ENCODE measurements around the gene ANKIB1.
"Not testable (repeated sequence)": the region's sequence is repeated elsewhere in the genome, so short reads cannot be mapped to it uniquely, and the experiment has no call there.

The ANKIB1 gene

DNA sequence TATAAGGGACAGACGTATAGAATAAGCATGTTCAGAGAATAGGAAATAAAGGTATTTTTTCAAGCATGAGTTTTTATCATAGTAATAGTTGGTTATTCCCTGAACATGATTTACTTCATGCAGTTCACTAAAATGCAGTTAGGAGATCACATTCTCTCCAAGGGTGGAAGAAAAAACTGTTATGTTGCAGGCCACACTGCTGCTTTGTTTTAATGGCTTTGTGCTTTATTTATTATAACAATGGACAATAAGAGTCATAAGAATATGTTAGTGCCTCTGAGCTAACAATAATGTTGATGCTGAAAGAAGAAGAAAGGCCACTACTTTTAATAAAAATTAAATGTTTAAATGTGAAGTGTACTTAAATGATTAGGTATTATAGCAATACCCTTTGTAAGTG lies 123.0 kb downstream of the ANKIB1 start:
- DNase-seq = no peak
- Mint-ChIP-seq H3K9me3 (no peaks in the 10 kb centered on the region), H3K4me1 (ENCODE audit: low read depth) (no peaks in the 10 kb centered on the region), H3K27ac (no peak overlapping the region), H3K27me3 (no peaks in the 10 kb centered on the region), H3K4me3 (no peak overlapping the region), H3K36me3 (ENCODE audit: low read depth) (peaks cover 47% of the 10 kb centered on the region)

DNA sequence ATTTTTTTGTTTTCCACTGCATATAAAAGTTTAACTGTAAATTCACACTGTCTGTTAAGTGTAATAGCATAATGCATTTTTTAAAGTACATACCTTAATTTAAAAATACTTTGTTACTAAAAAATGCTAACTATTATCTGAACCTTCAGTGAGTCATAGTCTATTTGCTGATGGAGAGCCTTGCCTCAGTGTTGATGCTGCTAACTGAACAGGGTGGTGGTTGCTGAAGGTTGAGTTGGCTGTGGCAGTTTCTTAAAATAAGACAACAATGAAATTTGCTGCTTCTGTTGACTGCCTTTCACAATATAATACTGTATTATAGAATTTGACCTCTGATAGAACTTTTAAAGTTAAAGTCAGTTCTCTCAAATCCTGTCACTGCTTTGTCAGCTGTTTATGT lies 129.2 kb downstream of the ANKIB1 start:
- Mint-ChIP-seq H3K36me3 (ENCODE audit: low read depth) (peaks cover 63% of the 10 kb centered on the region), H3K4me1 (ENCODE audit: low read depth) (no peaks in the 10 kb centered on the region), H3K4me3 (no peak overlapping the region), H3K27me3 (no peaks in the 10 kb centered on the region), H3K9me3 (no peaks in the 10 kb centered on the region), H3K27ac (no peak overlapping the region)
- DNase-seq = no peak

DNA sequence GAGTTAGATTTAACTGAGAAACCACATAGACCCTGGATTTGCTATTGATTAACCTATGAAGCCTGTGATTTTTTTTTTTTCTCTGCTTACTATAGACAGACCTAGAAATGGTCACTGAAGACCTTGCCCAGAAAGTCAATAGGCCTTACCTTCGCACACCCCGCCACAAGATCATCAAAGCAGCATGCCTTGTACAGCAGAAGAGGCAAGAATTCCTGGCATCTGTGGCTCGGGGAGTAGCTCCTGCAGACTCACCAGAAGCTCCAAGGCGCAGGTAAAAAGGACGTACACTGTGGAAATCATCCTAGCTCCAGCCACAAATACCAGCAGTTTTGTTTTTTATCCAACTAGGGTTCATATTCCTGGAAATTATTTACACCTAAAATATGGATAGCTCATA lies 145.3 kb downstream of the ANKIB1 start:
- H3K27ac Mint-ChIP-seq = no peak overlapping the region
- DNase-seq = no peak
- no peaks in the 10 kb centered on the region for H3K9me3 Mint-ChIP-seq
- H3K36me3 Mint-ChIP-seq (ENCODE audit: low read depth) = peaks cover 54% of the 10 kb centered on the region
- no peaks in the 10 kb centered on the region for H3K4me1 Mint-ChIP-seq (ENCODE audit: low read depth)
- H3K27me3 Mint-ChIP-seq = no peaks in the 10 kb centered on the region
- H3K4me3 Mint-ChIP-seq = no peak overlapping the region

DNA sequence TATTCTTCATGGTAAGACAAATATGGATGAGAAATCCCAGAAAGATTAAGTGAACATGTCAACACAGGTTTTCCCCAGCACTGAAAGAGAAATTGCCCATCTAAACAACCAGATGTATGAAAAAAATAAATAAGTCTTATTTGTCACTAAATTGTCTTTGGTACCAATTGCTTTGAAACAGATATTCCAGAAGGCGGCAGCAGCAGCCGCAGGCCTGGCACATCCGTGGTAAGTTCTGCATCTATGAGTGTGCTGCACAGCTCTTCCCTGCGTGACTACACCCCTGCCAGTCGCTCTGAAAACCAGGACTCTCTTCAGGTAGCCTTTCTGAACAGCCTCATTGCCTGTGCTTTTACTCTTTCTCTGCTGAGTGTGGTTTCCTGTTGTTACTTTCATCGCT lies 151.8 kb downstream of the ANKIB1 start:
- no peak overlapping the region for H3K27ac Mint-ChIP-seq
- no peaks in the 10 kb centered on the region for H3K9me3 Mint-ChIP-seq
- peaks cover 51% of the 10 kb centered on the region for H3K36me3 Mint-ChIP-seq (ENCODE audit: low read depth)
- no peak overlapping the region for H3K4me3 Mint-ChIP-seq
- no peak for DNase-seq
- peaks cover 1% of the 10 kb centered on the region for H3K4me1 Mint-ChIP-seq (ENCODE audit: low read depth)
- H3K27me3 Mint-ChIP-seq = no peaks in the 10 kb centered on the region

DNA sequence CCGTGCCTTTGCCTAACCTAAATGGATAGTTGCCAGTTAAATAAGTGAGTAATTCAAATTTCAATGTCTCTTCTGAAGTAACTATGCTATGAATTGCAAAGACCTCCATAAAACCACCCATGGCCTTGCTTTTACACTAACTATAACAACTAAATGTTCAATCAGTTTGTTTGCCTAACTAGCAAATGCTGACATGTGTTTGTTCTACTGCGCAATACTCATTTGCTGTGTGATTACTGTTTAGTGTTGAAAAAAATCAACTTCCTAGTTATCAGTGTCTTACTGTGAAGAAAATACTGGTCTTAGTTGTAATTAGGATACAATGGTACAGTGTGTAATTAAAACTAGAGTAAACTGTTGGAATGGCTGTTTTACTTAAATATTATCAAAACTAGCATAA lies 154.2 kb downstream of the ANKIB1 start:
- no peak for DNase-seq
- Mint-ChIP-seq H3K36me3 (ENCODE audit: low read depth) (peaks cover 47% of the 10 kb centered on the region), H3K4me1 (ENCODE audit: low read depth) (peaks cover 20% of the 10 kb centered on the region), H3K9me3 (no peaks in the 10 kb centered on the region), H3K27me3 (no peaks in the 10 kb centered on the region), H3K4me3 (no peak overlapping the region), H3K27ac (no peak overlapping the region)

DNA sequence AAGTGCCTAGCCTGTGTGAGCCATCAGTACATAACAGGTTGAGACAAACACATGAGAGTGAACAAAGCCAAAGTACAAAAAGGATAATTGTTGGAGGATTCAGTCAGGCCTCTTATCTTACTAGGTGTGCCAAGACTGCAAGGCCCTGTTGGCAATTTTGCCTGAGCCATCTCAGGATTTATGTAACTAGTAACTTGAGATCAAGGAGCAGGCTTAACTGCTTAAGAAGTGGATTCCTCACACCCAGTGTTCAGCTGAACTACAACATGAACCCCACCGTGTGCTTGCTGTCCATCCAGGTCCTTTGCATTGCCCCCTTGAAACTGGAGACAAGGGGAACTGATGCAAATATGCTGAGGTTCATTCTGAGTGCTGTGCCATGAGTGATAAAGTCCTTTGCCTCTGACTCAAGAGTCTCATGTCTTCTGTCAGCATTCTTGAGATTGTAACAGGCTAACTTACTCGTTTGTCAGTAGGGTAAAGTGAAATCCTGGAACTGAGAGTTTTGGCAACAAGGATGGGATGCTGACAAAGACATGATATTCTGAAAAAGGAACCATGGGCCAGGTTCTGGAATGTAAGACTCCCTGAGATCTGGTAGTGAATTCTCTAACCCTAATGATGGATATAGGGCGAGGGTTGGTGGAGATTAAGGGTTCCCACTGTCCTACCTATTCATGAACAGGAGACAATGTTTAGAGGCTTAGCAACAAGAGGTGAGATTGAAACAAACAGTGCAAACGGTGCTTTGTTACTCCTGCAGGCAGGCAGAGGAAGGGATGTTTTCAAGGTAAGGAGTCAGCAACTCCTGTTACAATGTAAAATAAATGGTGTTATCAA lies 157.4 kb downstream of the ANKIB1 start:
- Mint-ChIP-seq H3K27ac (no peak overlapping the region), H3K4me1 (ENCODE audit: low read depth) (peaks cover 20% of the 10 kb centered on the region)
- DNase-seq = no peak

DNA sequence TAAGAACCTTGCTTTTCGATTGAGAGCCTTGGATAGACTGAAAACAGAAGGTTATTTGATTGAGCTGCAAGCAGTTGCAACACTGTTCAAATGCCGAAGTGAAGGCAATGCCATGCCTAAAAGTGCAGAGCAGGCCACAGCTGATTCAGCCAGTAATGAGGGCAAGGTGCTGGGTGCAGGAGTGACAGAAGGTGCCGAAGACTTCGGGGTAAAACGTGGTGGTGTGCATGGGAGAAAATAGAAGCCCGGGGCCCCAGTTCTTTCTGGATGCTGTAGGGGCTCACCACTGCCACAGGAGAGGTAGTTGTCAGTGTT lies 157.9 kb downstream of the ANKIB1 start:
- Mint-ChIP-seq H3K27me3 (no peaks in the 10 kb centered on the region), H3K9me3 (no peaks in the 10 kb centered on the region), H3K36me3 (ENCODE audit: low read depth) (peaks cover 18% of the 10 kb centered on the region), H3K4me1 (ENCODE audit: low read depth) (peaks cover 20% of the 10 kb centered on the region), H3K27ac (peak overlapping the region; percentile 71), H3K4me3 (no peak overlapping the region)
- no peak for DNase-seq

More for the DNA sequence above, 157.4 kb downstream of the ANKIB1 start:
- Mint-ChIP-seq H3K4me3 (no peak overlapping the region), H3K36me3 (ENCODE audit: low read depth) (peaks cover 24% of the 10 kb centered on the region), H3K9me3 (no peaks in the 10 kb centered on the region), H3K27me3 (no peaks in the 10 kb centered on the region)

DNA sequence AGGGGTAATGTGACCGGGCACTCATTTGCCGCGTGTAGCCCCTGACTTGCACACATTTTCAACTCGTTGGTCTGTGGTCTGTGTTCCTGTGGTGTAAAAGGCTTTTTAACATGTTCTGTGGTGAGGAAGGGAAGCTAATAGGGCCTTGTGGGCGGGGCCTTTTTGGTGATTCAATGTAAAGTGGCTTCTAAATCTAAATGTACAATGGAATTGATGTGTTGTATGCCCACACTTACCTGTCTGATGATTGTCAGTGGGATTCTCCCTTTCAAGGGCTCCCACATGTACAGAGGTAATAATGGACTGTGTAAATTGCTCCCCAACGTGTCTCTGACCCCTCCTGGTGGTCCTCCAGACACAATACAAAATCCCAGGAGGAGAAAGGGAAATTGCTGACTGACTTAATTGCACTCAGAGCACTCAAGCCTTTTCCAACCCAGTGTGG lies 158.4 kb downstream of the ANKIB1 start:
- no peak for DNase-seq
- Mint-ChIP-seq H3K4me1 (ENCODE audit: low read depth) (peaks cover 20% of the 10 kb centered on the region), H3K27me3 (no peaks in the 10 kb centered on the region), H3K36me3 (ENCODE audit: low read depth) (peaks cover 14% of the 10 kb centered on the region), H3K27ac (peak overlapping the region; percentile 71), H3K9me3 (no peaks in the 10 kb centered on the region), H3K4me3 (no peak overlapping the region)

DNA sequence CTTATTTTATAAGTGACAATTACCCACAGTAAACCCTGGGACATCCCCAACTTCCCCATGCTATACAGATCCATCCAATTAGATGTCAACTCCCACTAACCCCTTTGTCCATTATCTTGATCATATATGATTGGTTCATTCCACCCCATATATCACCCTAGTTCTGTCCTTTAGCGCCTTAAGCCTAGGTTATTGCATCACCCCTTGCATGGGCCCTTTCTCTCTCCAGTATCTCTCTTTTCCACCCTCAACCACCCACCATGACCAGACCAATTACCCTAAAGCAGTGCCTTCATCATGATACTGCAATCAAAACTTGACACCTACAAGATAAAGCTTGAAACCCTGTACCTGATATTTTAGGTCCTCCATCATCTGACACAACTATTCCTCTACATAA lies 163.6 kb downstream of the ANKIB1 start:
- no peak overlapping the region for H3K27ac Mint-ChIP-seq
- peaks cover 21% of the 10 kb centered on the region for H3K27me3 Mint-ChIP-seq
- peaks cover 2% of the 10 kb centered on the region for H3K4me1 Mint-ChIP-seq (ENCODE audit: low read depth)
- no peaks in the 10 kb centered on the region for H3K9me3 Mint-ChIP-seq
- no peak for DNase-seq
- H3K4me3 Mint-ChIP-seq = no peak overlapping the region
- H3K36me3 Mint-ChIP-seq (ENCODE audit: low read depth) = no peaks in the 10 kb centered on the region

DNA sequence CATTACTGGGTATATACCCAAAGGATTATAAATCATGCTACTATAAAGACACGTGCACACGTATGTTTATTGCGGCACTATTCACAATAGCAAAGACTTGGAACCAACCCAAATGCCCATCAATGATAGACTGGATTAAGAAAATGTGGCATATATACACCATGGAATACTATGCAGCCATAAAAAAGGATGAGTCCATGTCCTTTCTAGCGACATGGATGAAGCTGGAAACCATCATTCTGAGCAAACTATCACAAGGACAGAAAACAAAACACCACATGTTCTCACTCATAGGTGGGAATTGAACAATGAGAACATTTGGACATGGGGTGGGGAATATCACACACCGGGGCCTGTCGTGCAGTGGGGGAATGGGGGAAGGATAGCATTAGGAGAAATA lies 164.4 kb downstream of the ANKIB1 start:
- not testable (repeated sequence) for H3K4me3 Mint-ChIP-seq; H3K27ac Mint-ChIP-seq; H3K36me3 Mint-ChIP-seq (ENCODE audit: low read depth); DNase-seq; H3K4me1 Mint-ChIP-seq (ENCODE audit: low read depth); H3K9me3 Mint-ChIP-seq
- H3K27me3 Mint-ChIP-seq = peaks cover 21% of the 10 kb centered on the region

DNA sequence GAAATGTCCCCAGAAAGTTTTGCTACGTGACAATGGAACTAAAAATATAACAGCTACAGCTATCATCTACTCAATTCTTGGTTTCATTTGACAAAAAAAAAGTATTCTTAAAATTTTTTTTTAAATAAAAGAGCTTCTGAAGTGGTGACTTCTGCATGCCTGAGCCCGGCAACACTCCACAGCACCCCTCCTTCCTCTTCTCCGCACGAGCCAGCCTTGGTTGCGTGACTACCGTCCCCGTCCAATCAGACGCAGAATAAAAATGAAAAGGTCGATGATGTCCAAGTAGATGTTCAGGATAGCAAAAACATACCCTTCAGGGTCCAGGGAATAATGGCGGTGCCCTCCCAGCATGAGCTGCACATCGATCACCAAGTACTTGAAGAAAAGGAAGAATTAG lies 167.0 kb downstream of the ANKIB1 start:
- DNase-seq = no peak
- H3K9me3 Mint-ChIP-seq = no peaks in the 10 kb centered on the region
- H3K4me3 Mint-ChIP-seq = no peak overlapping the region
- H3K27ac Mint-ChIP-seq = no peak overlapping the region
- H3K27me3 Mint-ChIP-seq = peaks cover 21% of the 10 kb centered on the region
- H3K36me3 Mint-ChIP-seq (ENCODE audit: low read depth) = no peaks in the 10 kb centered on the region
- no peaks in the 10 kb centered on the region for H3K4me1 Mint-ChIP-seq (ENCODE audit: low read depth)

DNA sequence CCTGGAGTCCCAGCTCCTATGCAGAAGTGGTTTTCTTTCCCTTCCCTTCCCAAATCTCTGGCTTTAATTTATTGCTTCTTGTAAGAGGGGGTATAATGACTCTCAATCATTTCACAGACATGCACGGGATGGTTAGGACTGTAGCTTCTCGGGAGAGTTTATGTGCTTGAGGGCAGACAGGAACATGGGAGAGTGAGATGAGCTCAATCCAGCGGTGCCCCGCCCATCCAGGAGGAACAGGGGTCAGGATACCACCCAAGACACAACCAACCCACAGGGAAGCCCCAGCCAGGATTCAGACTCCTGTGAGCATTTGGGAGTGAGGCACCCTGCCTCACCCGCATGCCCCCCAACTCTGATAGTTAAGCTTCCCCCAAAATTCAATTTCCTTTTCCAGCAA lies 167.8 kb downstream of the ANKIB1 start:
- no peak overlapping the region for H3K27ac Mint-ChIP-seq
- DNase-seq = no peak
- no peaks in the 10 kb centered on the region for H3K4me1 Mint-ChIP-seq (ENCODE audit: low read depth)
- H3K9me3 Mint-ChIP-seq = no peaks in the 10 kb centered on the region
- H3K36me3 Mint-ChIP-seq (ENCODE audit: low read depth) = no peaks in the 10 kb centered on the region
- no peak overlapping the region for H3K4me3 Mint-ChIP-seq
- peaks cover 21% of the 10 kb centered on the region for H3K27me3 Mint-ChIP-seq

DNA sequence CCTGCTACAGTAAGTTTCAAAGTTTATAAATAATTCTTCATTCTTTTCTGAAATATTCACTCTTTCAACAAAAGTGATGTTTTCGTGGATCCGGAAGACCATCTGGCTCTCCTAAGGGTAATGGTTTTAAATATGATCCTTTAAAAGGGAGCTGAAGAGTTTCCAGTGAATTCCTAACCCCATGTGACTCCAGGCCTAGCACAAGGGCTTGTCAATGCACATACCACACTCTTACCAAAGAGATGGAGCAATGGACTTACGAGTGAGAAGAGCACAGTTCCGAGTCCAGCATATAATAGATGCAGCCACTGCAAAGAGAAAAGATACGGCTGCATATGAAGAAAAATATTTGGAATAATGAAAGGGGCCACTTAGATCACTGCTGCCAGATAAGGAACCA lies 169.5 kb downstream of the ANKIB1 start:
- H3K36me3 Mint-ChIP-seq (ENCODE audit: low read depth) = no peaks in the 10 kb centered on the region
- no peak for DNase-seq
- H3K4me3 Mint-ChIP-seq = no peak overlapping the region
- peaks cover 16% of the 10 kb centered on the region for H3K27me3 Mint-ChIP-seq
- no peak overlapping the region for H3K27ac Mint-ChIP-seq
- H3K9me3 Mint-ChIP-seq = no peaks in the 10 kb centered on the region
- H3K4me1 Mint-ChIP-seq (ENCODE audit: low read depth) = no peaks in the 10 kb centered on the region

DNA sequence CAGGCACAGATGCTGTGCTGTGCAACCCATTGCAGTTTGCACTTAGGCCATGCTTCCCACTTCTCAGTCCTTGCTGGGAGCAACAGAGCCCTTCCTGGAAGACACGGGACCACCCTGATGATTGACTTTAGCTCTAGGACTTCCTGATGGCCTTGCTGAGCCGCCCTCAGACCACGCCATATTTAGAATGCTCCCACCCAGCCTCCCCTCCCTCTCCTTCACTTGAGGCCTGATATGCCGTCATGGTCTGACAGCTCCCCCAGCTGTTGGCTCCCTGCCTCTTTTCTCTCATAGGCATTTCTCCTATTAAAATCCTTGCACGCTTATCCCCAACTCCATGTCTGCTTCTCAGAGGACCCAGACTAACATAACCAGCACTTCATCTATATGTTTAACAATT lies 172.1 kb downstream of the ANKIB1 start:
- H3K36me3 Mint-ChIP-seq (ENCODE audit: low read depth) = no peaks in the 10 kb centered on the region

DNA sequence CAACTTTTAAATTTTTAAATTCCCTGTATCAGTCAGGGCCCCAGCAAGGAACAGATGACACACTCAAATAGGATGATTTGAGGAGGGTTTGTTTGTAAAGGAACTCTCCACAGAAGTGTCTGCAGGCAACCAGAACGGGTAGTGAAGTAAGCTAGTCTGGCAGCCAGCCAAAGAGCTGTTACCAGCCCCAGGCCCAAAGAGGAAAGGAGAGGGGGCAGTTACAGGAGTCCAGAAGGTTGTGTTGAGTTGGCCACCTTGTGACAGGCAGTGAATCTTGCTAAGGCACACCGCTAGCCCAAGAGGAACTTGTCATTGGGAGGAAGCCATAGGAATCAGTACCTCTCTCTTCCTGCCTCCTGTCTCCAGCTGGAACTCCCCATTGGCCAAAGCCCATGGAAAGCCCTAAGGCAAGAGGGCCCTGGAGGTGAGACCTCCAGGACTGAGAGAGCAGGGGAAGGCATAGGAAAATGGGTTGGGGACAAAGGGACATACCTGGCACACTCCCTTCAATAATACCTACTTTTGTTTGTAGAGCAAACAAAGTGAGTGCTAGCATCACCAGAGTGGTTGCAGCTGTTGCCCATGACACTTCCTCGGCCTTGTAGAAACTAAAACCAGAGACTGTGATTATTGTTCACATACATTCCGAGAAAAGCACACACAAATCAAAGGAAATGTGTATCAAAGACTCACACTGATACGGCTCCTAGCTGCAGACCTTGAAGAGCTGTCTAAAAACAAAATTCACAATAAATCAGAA lies 176.1 kb downstream of the ANKIB1 start:
- Mint-ChIP-seq H3K4me1 (ENCODE audit: low read depth) (peaks cover 15% of the 10 kb centered on the region), H3K27me3 (peaks cover 28% of the 10 kb centered on the region), H3K4me3 (no peak overlapping the region), H3K9me3 (no peaks in the 10 kb centered on the region), H3K36me3 (ENCODE audit: low read depth) (no peaks in the 10 kb centered on the region), H3K27ac (no peak overlapping the region)
- no peak for DNase-seq

More for the DNA sequence above, 172.1 kb downstream of the ANKIB1 start:
- H3K27me3 Mint-ChIP-seq = peaks cover 6% of the 10 kb centered on the region
- no peak overlapping the region for H3K27ac Mint-ChIP-seq
- DNase-seq = no peak
- no peak overlapping the region for H3K4me3 Mint-ChIP-seq
- no peaks in the 10 kb centered on the region for H3K9me3 Mint-ChIP-seq
- H3K4me1 Mint-ChIP-seq (ENCODE audit: low read depth) = no peaks in the 10 kb centered on the region

Data from activated T-cell treated with anti-CD3 and anti-CD28 coated beads, Interleukin-2, amount 50 U/mL, for 24 hours (primary cell).